ENCODE data around the gene CAPN1.

Gene CAPN1

GRCh38 chr11:65156256-65156655, 25.5 kb upstream of the CAPN1 start:
- TF ChIP-seq CTCF (IDR thresholded peaks at IDR 0.05; ENCODE audit: insufficient read depth, low read length), result no peak
- TF ChIP-seq GABPA (IDR thresholded peaks at IDR 0.05; ENCODE audit: low read depth), result no peak
- no peak for TF ChIP-seq REST (IDR thresholded peaks at IDR 0.05; ENCODE audit: insufficient replicate concordance, low read depth)
- TF ChIP-seq SPI1 (IDR thresholded peaks at IDR 0.05; ENCODE audit: borderline replicate concordance, low read depth), result no peak
- TF ChIP-seq POLR2AphosphoS5 (IDR thresholded peaks at IDR 0.05; ENCODE audit: low read depth), result no peak
- H3K4me3 ChIP-seq (replicated peaks; ENCODE audit: insufficient read depth, low read length), result no peak overlapping the region
- peak overlapping the region; percentile 65 for H3K27ac ChIP-seq (replicated peaks)
- no peak for DNase-seq (ENCODE audit: low read depth in 1 of 2, low spot score in 1 of 2)
- H3K27me3 ChIP-seq (ENCODE audit: insufficient read depth, poor library complexity, severe bottlenecking), result no peaks in the 10 kb centered on the region

GRCh38 chr11:65156926-65157325, 24.8 kb upstream of the CAPN1 start:
- no peak overlapping the region for H3K4me3 ChIP-seq (replicated peaks; ENCODE audit: insufficient read depth, low read length)
- DNase-seq (ENCODE audit: low read depth in 1 of 2, low spot score in 1 of 2), result no peak
- no peak for TF ChIP-seq SPI1 (IDR thresholded peaks at IDR 0.05; ENCODE audit: borderline replicate concordance, low read depth)
- no peak for TF ChIP-seq CTCF (IDR thresholded peaks at IDR 0.05; ENCODE audit: insufficient read depth, low read length)
- TF ChIP-seq REST (IDR thresholded peaks at IDR 0.05; ENCODE audit: insufficient replicate concordance, low read depth), result no peak
- no peak for TF ChIP-seq GABPA (IDR thresholded peaks at IDR 0.05; ENCODE audit: low read depth)
- no peak for TF ChIP-seq POLR2AphosphoS5 (IDR thresholded peaks at IDR 0.05; ENCODE audit: low read depth)

GRCh38 chr11:65157336-65157735, 24.4 kb upstream of the CAPN1 start:
- no peak for DNase-seq (ENCODE audit: low read depth in 1 of 2, low spot score in 1 of 2)
- TF ChIP-seq POLR2AphosphoS5 (IDR thresholded peaks at IDR 0.05; ENCODE audit: low read depth) (no peak), SPI1 (IDR thresholded peaks at IDR 0.05; ENCODE audit: borderline replicate concordance, low read depth) (no peak), REST (IDR thresholded peaks at IDR 0.05; ENCODE audit: insufficient replicate concordance, low read depth) (no peak), CTCF (IDR thresholded peaks at IDR 0.05; ENCODE audit: insufficient read depth, low read length) (no peak), GABPA (IDR thresholded peaks at IDR 0.05; ENCODE audit: low read depth) (no peak)
- Histone ChIP-seq H3K27ac (replicated peaks) (no peak overlapping the region), H3K4me3 (replicated peaks; ENCODE audit: insufficient read depth, low read length) (no peak overlapping the region), H3K27me3 (ENCODE audit: insufficient read depth, poor library complexity, severe bottlenecking) (no peaks in the 10 kb centered on the region)

More at GRCh38 chr11:65156926-65157325, 24.8 kb upstream of the CAPN1 start:
- H3K27me3 ChIP-seq (ENCODE audit: insufficient read depth, poor library complexity, severe bottlenecking), result no peaks in the 10 kb centered on the region
- H3K27ac ChIP-seq (replicated peaks), result peak overlapping the region; percentile 65
